Measurements from ENCODE around the gene GFOD2. TPM values are rescaled to one million over a fixed set of nuclear protein-coding genes. Genes with fewer than 3 reads are reported as not detected.

GFOD2 gene
- total RNA-seq = 57.2 TPM

GRCh38 chr16:67719048-67719777 lies at the start of gene GFOD2:
TSS of gene GFOD2 (minus strand) at chr16:67719316. CDS start at chr16:67685715, 33,601 bp downstream.

GRCh38 chr16:67666559-67667452 lies 52.3 kb downstream of the GFOD2 start, which contains the start of the genes C16orf86 and ENKD1:
TSS of gene C16orf86 (plus strand) at chr16:67666814. CDS start at chr16:67666971, 157 bp downstream.
TSS of gene ENKD1 (minus strand) at chr16:67666750. CDS start at chr16:67666442, 308 bp downstream.

GRCh38 chr16:67660564-67661028 lies 58.5 kb downstream of the GFOD2 start, which contains the start of gene PARD6A:
TSS of gene PARD6A (plus strand) at chr16:67660960. CDS start at chr16:67661039, 79 bp downstream.

GRCh38 chr16:67659675-67660563 lies 59.2 kb downstream of the GFOD2 start, which contains the start of gene ACD:
TSS of gene ACD (minus strand) at chr16:67660260. CDS start at chr16:67660220, 40 bp downstream.

Other genes starting within 250 kb of the GFOD2 start
- 130 TPM for gene ATP6V0D1, start 238.2 kb downstream of the GFOD2 start, total RNA-seq
- not detected for gene AGRP, start 235.8 kb downstream of the GFOD2 start, total RNA-seq
- 30.7 TPM for gene RIPOR1, start 190.5 kb downstream of the GFOD2 start, total RNA-seq
- gene CTCF, start 156.8 kb downstream of the GFOD2 start, total RNA-seq = 53.7 TPM
- 4.4 TPM for gene CARMIL2, start 74.2 kb downstream of the GFOD2 start, total RNA-seq
- gene ACD, start 59.1 kb downstream of the GFOD2 start, total RNA-seq = 22.4 TPM
- 13.4 TPM for gene PARD6A, start 58.4 kb downstream of the GFOD2 start, total RNA-seq
- gene ENKD1, start 52.6 kb downstream of the GFOD2 start, total RNA-seq = 11.3 TPM
- gene C16orf86, start 52.5 kb downstream of the GFOD2 start, total RNA-seq = 2.5 TPM
- gene RANBP10, start 87.2 kb upstream of the GFOD2 start, total RNA-seq = 6.9 TPM
- gene TSNAXIP1, start 87.6 kb upstream of the GFOD2 start, total RNA-seq = 6.2 TPM
- 23.8 TPM for gene THAP11, start 123.0 kb upstream of the GFOD2 start, total RNA-seq
- 134 TPM for gene NUTF2, start 127.6 kb upstream of the GFOD2 start, total RNA-seq
- gene CENPT, start 128.4 kb upstream of the GFOD2 start, total RNA-seq = 27.9 TPM
- 52.4 TPM for gene EDC4, start 153.7 kb upstream of the GFOD2 start, total RNA-seq
- gene NRN1L, start 165.6 kb upstream of the GFOD2 start, total RNA-seq = not detected
- gene PSKH1, start 173.9 kb upstream of the GFOD2 start, total RNA-seq = 11.8 TPM
- 1.8 TPM for gene CTRL, start 212.5 kb upstream of the GFOD2 start, total RNA-seq
- 19.4 TPM for gene PSMB10, start 217.5 kb upstream of the GFOD2 start, total RNA-seq
- gene LCAT, start 224.8 kb upstream of the GFOD2 start, total RNA-seq = 5.3 TPM
- 27.9 TPM for gene SLC12A4, start 249.3 kb upstream of the GFOD2 start, total RNA-seq

All from diencephalon (tissue), 1 donor.